GM18499 (cell line): Measurements from ENCODE around the gene IL17B.

Experiments used
- ATAC-seq: cut with Tn5 transposase; IDR thresholded peaks from one replicate; pipeline ENCODE4 v1.9.1; 2021; ENCODE audit warnings: moderate number of reproducible peaks; ENCODE audit not compliant: insufficient read depth, unreplicated experiment

Gene IL17B

GRCh38 chr5:149379177-149379761 lies at the start of gene IL17B:
IL17B (minus strand) TSS chr5:149379292; CDS start chr5:149379225, 67 bp downstream.
- ATAC-seq, result no peak

GRCh38 chr5:149428032-149428431 lies 48.9 kb upstream of the IL17B start:
- ATAC-seq, result no peak

- no peak for ATAC-seq
Observed at GRCh38 chr5:149427374-149427773, 48.3 kb upstream of the IL17B start.

- ATAC-seq, result no peak
Observed at GRCh38 chr5:149426931-149427330, 47.8 kb upstream of the IL17B start.

- no peak for ATAC-seq
Observed at GRCh38 chr5:149425729-149426128, 46.6 kb upstream of the IL17B start.

- no peak for ATAC-seq
Observed at GRCh38 chr5:149424371-149425315, 45.6 kb upstream of the IL17B start.

GRCh38 chr5:149423794-149424268 lies 44.7 kb upstream of the IL17B start:
- no peak for ATAC-seq

- no peak for ATAC-seq
Observed at GRCh38 chr5:149423049-149423793, 44.1 kb upstream of the IL17B start.

GRCh38 chr5:149422366-149423048 lies 43.4 kb upstream of the IL17B start:
- no peak for ATAC-seq

GRCh38 chr5:149421834-149422233 lies 42.7 kb upstream of the IL17B start:
- no peak for ATAC-seq

GRCh38 chr5:149421372-149421685 lies 42.2 kb upstream of the IL17B start:
- ATAC-seq, result no peak

GRCh38 chr5:149420545-149421371 lies 41.7 kb upstream of the IL17B start:
- ATAC-seq, result no peak

GRCh38 chr5:149419859-149420544 lies 40.9 kb upstream of the IL17B start:
- no peak for ATAC-seq

- no peak for ATAC-seq
Observed at GRCh38 chr5:149419532-149419858, 40.4 kb upstream of the IL17B start.

GRCh38 chr5:149418910-149419531 lies 39.9 kb upstream of the IL17B start:
- ATAC-seq, result no peak

- no peak for ATAC-seq
Observed at GRCh38 chr5:149417711-149418368, 38.7 kb upstream of the IL17B start.

GRCh38 chr5:149416987-149417710 lies 38.1 kb upstream of the IL17B start:
- no peak for ATAC-seq
